ENCODE results near the gene MCC.

MCC gene

GRCh38 chr5:112996830-112997374 is 491.4 kb downstream of the MCC start:
- Histone ChIP-seq H3K4me3 (replicated peaks; ENCODE audit: insufficient read depth, low read length) (no peak overlapping the region), H3K27me3 (ENCODE audit: insufficient read depth, poor library complexity, severe bottlenecking) (no peaks in the 10 kb centered on the region), H3K27ac (replicated peaks) (no peak overlapping the region)
- TF ChIP-seq POLR2AphosphoS5 (IDR thresholded peaks at IDR 0.05; ENCODE audit: low read depth): no peak
- TF ChIP-seq SPI1 (IDR thresholded peaks at IDR 0.05; ENCODE audit: borderline replicate concordance, low read depth): no peak
- TF ChIP-seq REST (IDR thresholded peaks at IDR 0.05; ENCODE audit: insufficient replicate concordance, low read depth): no peak
- no peak for TF ChIP-seq CTCF (IDR thresholded peaks at IDR 0.05; ENCODE audit: insufficient read depth, low read length)
- TF ChIP-seq GABPA (IDR thresholded peaks at IDR 0.05; ENCODE audit: low read depth): no peak
- DNase-seq (ENCODE audit: low read depth in 1 of 2, low spot score in 1 of 2): no peak

- TF ChIP-seq SPI1 (IDR thresholded peaks at IDR 0.05; ENCODE audit: borderline replicate concordance, low read depth) (no peak), CTCF (IDR thresholded peaks at IDR 0.05; ENCODE audit: insufficient read depth, low read length) (peak; percentile 14)
Observed at GRCh38 chr5:112995764-112996618, 492.3 kb downstream of the MCC start.

GRCh38 chr5:112986224-112986623 is 502.0 kb downstream of the MCC start:
- H3K27ac ChIP-seq (replicated peaks): no peak overlapping the region
- no peaks in the 10 kb centered on the region for H3K27me3 ChIP-seq (ENCODE audit: insufficient read depth, poor library complexity, severe bottlenecking)
- DNase-seq (ENCODE audit: low read depth in 1 of 2, low spot score in 1 of 2): no peak
- H3K4me3 ChIP-seq (replicated peaks; ENCODE audit: insufficient read depth, low read length): no peak overlapping the region
- TF ChIP-seq SPI1 (IDR thresholded peaks at IDR 0.05; ENCODE audit: borderline replicate concordance, low read depth) (no peak), GABPA (IDR thresholded peaks at IDR 0.05; ENCODE audit: low read depth) (no peak), POLR2AphosphoS5 (IDR thresholded peaks at IDR 0.05; ENCODE audit: low read depth) (no peak), REST (IDR thresholded peaks at IDR 0.05; ENCODE audit: insufficient replicate concordance, low read depth) (no peak), CTCF (IDR thresholded peaks at IDR 0.05; ENCODE audit: insufficient read depth, low read length) (no peak)

More at GRCh38 chr5:112995764-112996618, 492.3 kb downstream of the MCC start:
- H3K4me3 ChIP-seq (replicated peaks; ENCODE audit: insufficient read depth, low read length): no peak overlapping the region
- no peak overlapping the region for H3K27ac ChIP-seq (replicated peaks)
- peak in 1 of 2 experiments; percentile 40 for DNase-seq (ENCODE audit: low read depth in 1 of 2, low spot score in 1 of 2)
- H3K27me3 ChIP-seq (ENCODE audit: insufficient read depth, poor library complexity, severe bottlenecking): no peaks in the 10 kb centered on the region
